ENCODE measurements around the gene ETS2.

- TF ChIP-seq CTCF (IDR thresholded peaks at IDR 0.05; ENCODE audit: insufficient read depth, low read length) = no peak
- TF ChIP-seq POLR2AphosphoS5 (IDR thresholded peaks at IDR 0.05; ENCODE audit: low read depth) = no peak
- no peak for TF ChIP-seq REST (IDR thresholded peaks at IDR 0.05; ENCODE audit: insufficient replicate concordance, low read depth)
- no peak for TF ChIP-seq SPI1 (IDR thresholded peaks at IDR 0.05; ENCODE audit: borderline replicate concordance, low read depth)
- no peak for TF ChIP-seq GABPA (IDR thresholded peaks at IDR 0.05; ENCODE audit: low read depth)
Measured at GRCh38 chr21:38789275-38789674, 16.5 kb upstream of the ETS2 start.
